B cell (primary cell): ENCODE measurements around the gene NPPB. TPM values are rescaled to one million over a fixed set of nuclear protein-coding genes. Genes with fewer than 3 reads are reported as not detected.
"Not testable (repeated sequence)": the region's sequence is repeated elsewhere in the genome, so short reads cannot be mapped to it uniquely, and the experiment has no call there.

Experiments used
- ATAC-seq: fragments of 200-7000 bp; cut with Tn5 transposase; one replicate; pipeline ENCODE4 v1.10.0; 2021; ENCODE audit warnings: low read depth, mild to moderate bottlenecking, moderate number of reproducible peaks, moderate library complexity
- CTCF ChIA-PET: fragments of 350-600 bp; sonication (Branson Sonifier 250); formaldehyde crosslinking; loops from one replicate; lab custom pipeline; 2021; ENCODE audit warnings: antibody characterized with exemption, inconsistent platforms; lab: Charles Lee
- POLR2A ChIA-PET: fragments of 350-600 bp; sonication (Branson Sonifier 250); formaldehyde crosslinking; loops from one replicate; lab custom pipeline; 2021; ENCODE audit warnings: antibody characterized with exemption; lab: Charles Lee
- DNase-seq: peaks from one replicate; pipeline ENCODE4 v3.0.0; 2013
- H2AFZ ChIP-seq: 2 replicates; pipeline ENCODE4 v1.6.1; 2012; ENCODE audit warnings: mild to moderate bottlenecking, low read depth, low read length; ENCODE audit not compliant: insufficient read depth, poor library complexity, severe bottlenecking
- H3K27ac ChIP-seq, 2 donors: 1 replicate in 1 of 2; 2 replicates in 1 of 2; pipeline ENCODE4 v1.5.1; 2012 to 2013; ENCODE audit warnings: low read length in 2 of 2, mild to moderate bottlenecking in 2 of 2, moderate library complexity in 1 of 2
- H3K27me3 ChIP-seq, 4 experiments: fragments of 200-600 bp in 1 of 4; sonication (generic) in 1 of 4; replicated peaks in 1 of 4; 1 replicate in 2 of 4; 2 replicates in 2 of 4; pipeline versions ENCODE4 v1.6.1 to v1.7.0; 2013 to 2016; ENCODE audit warnings: low read length in 3 of 4, mild to moderate bottlenecking in 2 of 4, mixed read lengths in 1 of 4, moderate library complexity in 1 of 4; ENCODE audit not compliant: insufficient read depth in 4 of 4, control insufficient read depth in 3 of 4; ENCODE audit errors: control extremely low read depth in 1 of 4
- H3K36me3 ChIP-seq, 2 experiments: replicated peaks in 1 of 2; 1 replicate in 1 of 2; 2 replicates in 1 of 2; pipeline versions ENCODE4 v1.6.1 to v1.7.1; 2013; ENCODE audit warnings: low read length in 1 of 2; ENCODE audit not compliant: insufficient read depth in 2 of 2, control insufficient read depth in 1 of 2; ENCODE audit errors: control extremely low read depth in 1 of 2, extremely low read depth in 1 of 2
- H3K4me1 ChIP-seq, 2 donors: fragments of 200-600 bp in 1 of 2; sonication (generic) in 1 of 2; 1 replicate in 1 of 2; 2 replicates in 1 of 2; pipeline versions ENCODE4 v1.5.1 to v1.6.1; 2013 to 2017; ENCODE audit warnings: low read length in 2 of 2; ENCODE audit not compliant: control insufficient read depth in 2 of 2, insufficient read depth in 2 of 2
- H3K4me2 ChIP-seq: replicated peaks from 2 replicates; pipeline ENCODE3; 2012; ENCODE audit warnings: mild to moderate bottlenecking, low read depth, low read length; ENCODE audit not compliant: poor library complexity, severe bottlenecking
- H3K4me3 ChIP-seq, 5 experiments: fragments of 200-600 bp in 1 of 5; sonication (generic) in 1 of 5; 1 replicate in 3 of 5; 2 replicates in 2 of 5; pipeline versions ENCODE4 v1.5.1 to v1.7.0; 2011 to 2016; ENCODE audit warnings: low read length in 4 of 5, mild to moderate bottlenecking in 4 of 5, low read depth in 2 of 5, control low read depth in 1 of 5, moderate library complexity in 1 of 5; ENCODE audit not compliant: insufficient read depth in 1 of 5; ENCODE audit errors: control extremely low read depth in 1 of 5, extremely low read depth in 1 of 5
- H3K79me2 ChIP-seq: fragments of 200-600 bp; sonication (generic); one replicate; pipeline ENCODE4 v1.6.0; 2016; ENCODE audit warnings: low read length; ENCODE audit not compliant: control insufficient read depth, insufficient read depth
- H3K9ac ChIP-seq: fragments of 200-600 bp; sonication (generic); 2 replicates; pipeline ENCODE4 v1.6.1; 2017; ENCODE audit warnings: mild to moderate bottlenecking, low read length, moderate library complexity
- H3K9me3 ChIP-seq, 3 donors: one replicate each; pipeline versions ENCODE4 v1.6.1 to v1.7.1; 2013; ENCODE audit warnings: low read length in 2 of 3; ENCODE audit not compliant: control insufficient read depth in 2 of 3, insufficient read depth in 1 of 3; ENCODE audit errors: control extremely low read depth in 1 of 3
- H4K20me1 ChIP-seq: 2 replicates; pipeline ENCODE4 v1.6.0; 2012; ENCODE audit warnings: mild to moderate bottlenecking, low read length; ENCODE audit not compliant: insufficient read depth, control insufficient read depth, poor library complexity, severe bottlenecking
- H3K27ac Mint-ChIP-seq: one replicate; pipeline ENCODE4 v1.8.0; 2021; ENCODE audit warnings: mixed read lengths
- H3K27me3 Mint-ChIP-seq: one replicate; pipeline ENCODE4 v1.8.0; 2021; ENCODE audit warnings: mixed read lengths
- H3K4me1 Mint-ChIP-seq: one replicate; pipeline ENCODE4 v1.8.0; 2021; ENCODE audit warnings: mixed read lengths
- H3K4me3 Mint-ChIP-seq: one replicate; pipeline ENCODE4 v1.8.0; 2021; ENCODE audit warnings: mixed read lengths
- H3K9me3 Mint-ChIP-seq: one replicate; pipeline ENCODE4 v1.8.0; 2022; ENCODE audit warnings: mixed read lengths; ENCODE audit not compliant: insufficient read depth
- EZH2 ChIP-seq: IDR thresholded peaks from 2 replicates; pipeline ENCODE4 v1.6.1; 2012; ENCODE audit warnings: borderline replicate concordance, low read depth, mild to moderate bottlenecking, moderate library complexity, low read length; ENCODE audit not compliant: insufficient read depth, poor library complexity, severe bottlenecking
- WGBS: methylation state at CpG from one replicate; pipeline ENCODE4 v1.1.5; 2013; ENCODE audit warnings: missing lambda C conversion rate; ENCODE audit not compliant: insufficient coverage; 5-methylcytosine and 5-hydroxymethylcytosine counted together
- intact Hi-C: fragments of 100-400 bp; cut with micrococcal nuclease; formaldehyde crosslinking; loops from one replicate; pipeline ENCODE4 v1.10.0; 2022
- polyA plus RNA-seq: library from polyadenylated mRNA; depleted of rRNA; stranded (reverse); fragments of >200 nt; gene quantifications from 2 replicates; pipeline ENCODE4 v1.2.3, GENCODE V29; 2012
- total RNA-seq, 2 donors: library from RNA; stranded (reverse); fragments of 120-200 nt in 1 of 2; gene quantifications; 1 replicate in 1 of 2; 2 replicates in 1 of 2; pipeline versions ENCODE4 v1.2.3 to v1.2.4, GENCODE V29; 2013 to 2022
- TF ChIP-seq, protein P1 (sequence below): fragments of 200-600 bp; IDR thresholded peaks from one replicate; pipeline ENCODE4 v1.8.0; 2022; ENCODE audit warnings: antibody characterized with exemption, mild to moderate bottlenecking

Gene NPPB
- total and polyA plus RNA-seq, 2 donors (not counting 1 experiment from before 2014, with no cell fraction given) = not detected

DNA sequence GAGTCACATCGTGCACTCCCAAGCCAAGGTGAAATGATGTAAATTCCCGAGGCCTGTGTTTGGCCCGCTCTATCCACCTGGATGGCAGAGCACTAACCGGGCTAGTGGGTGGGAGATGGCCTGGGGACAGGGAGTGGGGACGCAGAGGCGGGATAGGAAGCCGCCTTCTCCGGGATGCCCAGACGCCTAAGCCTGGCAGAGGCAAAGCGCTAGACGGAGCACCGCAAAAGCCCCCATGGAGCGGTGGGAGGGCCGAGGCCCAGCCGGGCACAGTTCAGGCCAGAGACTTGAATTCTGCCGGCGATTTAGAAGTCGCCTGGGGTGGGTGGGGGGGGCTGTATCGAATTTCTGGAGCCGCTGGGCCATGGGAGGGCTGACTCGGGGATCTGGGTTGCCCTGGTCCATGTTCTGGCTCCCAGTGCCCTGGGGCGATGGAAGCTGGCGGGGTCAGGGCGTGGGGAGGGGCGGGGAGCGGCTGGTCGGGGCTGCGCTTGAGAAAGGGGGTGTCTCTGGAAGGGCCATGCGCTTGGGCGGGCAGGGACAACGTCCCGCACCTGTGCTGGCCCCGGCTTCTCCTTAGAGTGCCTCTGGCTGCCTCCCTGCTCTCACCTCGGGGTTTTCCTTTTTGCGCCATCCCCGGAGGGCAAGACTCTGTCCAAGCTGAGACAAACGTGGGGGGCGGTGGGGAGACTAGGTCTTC lies 39.5 kb upstream of the NPPB start:
- H3K27me3 ChIP-seq = peaks cover 0 to 22% (median 9%) of the 10 kb centered on the region in 4 experiments
- no peak overlapping the region for H3K4me3 Mint-ChIP-seq

DNA sequence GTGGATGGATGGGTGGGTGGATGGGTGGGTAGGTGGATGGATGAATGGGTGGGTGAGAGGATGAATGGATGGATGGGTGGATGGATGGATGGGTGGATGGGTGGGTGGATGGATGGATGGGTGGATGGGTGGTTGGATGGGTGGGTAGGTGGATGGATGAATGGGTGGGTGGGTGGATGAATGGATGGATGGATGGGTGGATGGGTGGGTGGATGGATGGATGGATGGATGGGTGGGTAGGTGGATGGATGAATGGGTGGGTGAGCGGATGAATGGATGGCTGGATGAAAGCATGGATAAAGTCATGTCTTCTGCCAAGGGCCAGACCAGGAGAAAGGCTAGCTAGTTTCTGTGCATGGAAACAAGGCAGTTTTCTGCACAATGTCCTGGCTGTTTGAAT lies 35.8 kb upstream of the NPPB start:
- CTCF ChIA-PET = interaction anchor here (0.8 to 4.2 kb wide), 3 partner anchors 55 to 857 kb away, joined by 3 to 36 read pairs (median 10); no protein-coding TSS in a partner anchor
- 83% methylated on average over 1 of the region's 1 CpG for WGBS
- H3K79me2 ChIP-seq, H3K9me3 ChIP-seq, H3K4me2 ChIP-seq, ATAC-seq, H3K4me3 Mint-ChIP-seq, H3K36me3 ChIP-seq, H3K4me3 ChIP-seq, H3K4me1 Mint-ChIP-seq, H3K9ac ChIP-seq, H2AFZ ChIP-seq, H3K9me3 Mint-ChIP-seq, H3K4me1 ChIP-seq, H3K27ac Mint-ChIP-seq, H4K20me1 ChIP-seq, DNase-seq, H3K27ac ChIP-seq: not testable (repeated sequence)
- intact Hi-C loops = loop anchor here (1.0 to 5.0 kb wide), 3 partner anchors 56 to 857 kb away; partner anchors contain the start of genes FBXO2 and FBXO44
- peaks cover 0 to 20% (median 8%) of the 10 kb centered on the region in 4 experiments for H3K27me3 ChIP-seq
- H3K27me3 Mint-ChIP-seq = peaks cover 19% of the 10 kb centered on the region
- POLR2A ChIA-PET = interaction anchor here (0.5 kb wide), 1 partner anchor 798 kb away, joined by 7 read pairs; no protein-coding TSS in a partner anchor

More for the DNA sequence above, 39.5 kb upstream of the NPPB start:
- Histone ChIP-seq H3K4me2 (no peak overlapping the region), H3K27ac (no peak overlapping the region), H3K36me3 (no peaks in the 10 kb centered on the region), H3K4me3 (no peak overlapping the region), H2AFZ (no peak overlapping the region), H3K9ac (no peak overlapping the region), H3K79me2 (no peaks in the 10 kb centered on the region), H4K20me1 (no peaks in the 10 kb centered on the region), H3K9me3 (peaks cover 0 to 3% (median 0%) of the 10 kb centered on the region in 3 donors), H3K4me1 (no peaks in the 10 kb centered on the region)
- no peaks in the 10 kb centered on the region for H3K9me3 Mint-ChIP-seq
- intact Hi-C loops = no loop called here
- TF ChIP-seq, protein P1, sequence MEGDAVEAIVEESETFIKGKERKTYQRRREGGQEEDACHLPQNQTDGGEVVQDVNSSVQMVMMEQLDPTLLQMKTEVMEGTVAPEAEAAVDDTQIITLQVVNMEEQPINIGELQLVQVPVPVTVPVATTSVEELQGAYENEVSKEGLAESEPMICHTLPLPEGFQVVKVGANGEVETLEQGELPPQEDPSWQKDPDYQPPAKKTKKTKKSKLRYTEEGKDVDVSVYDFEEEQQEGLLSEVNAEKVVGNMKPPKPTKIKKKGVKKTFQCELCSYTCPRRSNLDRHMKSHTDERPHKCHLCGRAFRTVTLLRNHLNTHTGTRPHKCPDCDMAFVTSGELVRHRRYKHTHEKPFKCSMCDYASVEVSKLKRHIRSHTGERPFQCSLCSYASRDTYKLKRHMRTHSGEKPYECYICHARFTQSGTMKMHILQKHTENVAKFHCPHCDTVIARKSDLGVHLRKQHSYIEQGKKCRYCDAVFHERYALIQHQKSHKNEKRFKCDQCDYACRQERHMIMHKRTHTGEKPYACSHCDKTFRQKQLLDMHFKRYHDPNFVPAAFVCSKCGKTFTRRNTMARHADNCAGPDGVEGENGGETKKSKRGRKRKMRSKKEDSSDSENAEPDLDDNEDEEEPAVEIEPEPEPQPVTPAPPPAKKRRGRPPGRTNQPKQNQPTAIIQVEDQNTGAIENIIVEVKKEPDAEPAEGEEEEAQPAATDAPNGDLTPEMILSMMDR = no peak
- no peak for TF ChIP-seq EZH2
- H3K27ac Mint-ChIP-seq = no peak overlapping the region
- ATAC-seq = no peak
- H3K4me1 Mint-ChIP-seq = no peaks in the 10 kb centered on the region
- peaks cover 22% of the 10 kb centered on the region for H3K27me3 Mint-ChIP-seq
- ChIA-PET CTCF (interaction anchor here (0.8 to 1.0 kb wide), 2 partner anchors 113 to 861 kb away, joined by 3 read pairs; no protein-coding TSS in a partner anchor), POLR2A (interaction anchor here (0.6 to 1.3 kb wide), 2 partner anchors 10 to 131 kb away, joined by 3 to 6 read pairs; no protein-coding TSS in a partner anchor)
- 35% methylated on average over 29 of the region's 38 CpGs for WGBS
- DNase-seq = no peak
